Heart right ventricle (tissue), 16 donors: ENCODE data around the gene FAM234A. TPM values are rescaled to one million over a fixed set of nuclear protein-coding genes. Genes with fewer than 3 reads are reported as not detected.

Experiments
- ATAC-seq, 8 donors: fragments of 200-7000 bp; cut with Tn5 transposase; one replicate each; pipeline ENCODE4 v1.9.1; 2020; ENCODE audit warnings: mild to moderate bottlenecking in 8 of 8, moderate library complexity in 8 of 8, moderate number of reproducible peaks in 1 of 8
- DNase-seq, 2 donors: peaks; one replicate each; pipeline ENCODE4 v3.0.0-alpha.2; 2020
- H3K27ac ChIP-seq, 10 donors: fragments of 200-600 bp; sonication (generic) in 2 of 10; one replicate each; pipeline versions ENCODE4 v1.5.0 to v1.8.0; 2020 to 2022; ENCODE audit warnings: mild to moderate bottlenecking in 3 of 10
- H3K27me3 ChIP-seq, 7 donors: fragments of 200-600 bp; one replicate each; pipeline ENCODE4 v1.8.0; 2021 to 2022; ENCODE audit warnings: mild to moderate bottlenecking in 2 of 7
- H3K36me3 ChIP-seq, 9 donors: fragments of 200-600 bp; sonication (generic) in 1 of 9; one replicate each; pipeline versions ENCODE4 v1.5.0 to v1.8.0; 2020 to 2022; ENCODE audit warnings: mild to moderate bottlenecking in 2 of 9
- H3K4me1 ChIP-seq, 9 donors: fragments of 200-600 bp; sonication (generic) in 1 of 9; one replicate each; pipeline versions ENCODE4 v1.5.0 to v1.8.0; 2020 to 2022; ENCODE audit warnings: mild to moderate bottlenecking in 4 of 9
- H3K4me3 ChIP-seq, 10 donors: fragments of 200-600 bp; sonication (generic) in 2 of 10; one replicate each; pipeline versions ENCODE4 v1.5.0 to v1.8.0; 2020 to 2022; ENCODE audit warnings: mild to moderate bottlenecking in 7 of 10, moderate library complexity in 2 of 10
- H3K9me3 ChIP-seq, 11 donors: fragments of 200-600 bp in 10 of 11; sonication (generic) in 2 of 11; one replicate each; pipeline versions ENCODE4 v1.5.0 to v1.8.0; 2013 to 2022; ENCODE audit warnings: mild to moderate bottlenecking in 2 of 11, control low read depth in 1 of 11, moderate library complexity in 1 of 11
- WGBS, 2 donors: extraction: QIAGEN DNeasy Blood & Tissue Kit; methylation state at CpG; one replicate each; pipeline ENCODE4 v1.1.7; 2013; ENCODE audit warnings: inconsistent platforms in 1 of 2; 5-methylcytosine and 5-hydroxymethylcytosine counted together
- intact Hi-C, 10 donors: fragments of 100-400 bp; cut with DNase I; formaldehyde crosslinking; loops; one replicate each; pipeline versions ENCODE4 v1.11.1 to v1.14.2; 2022
- polyA plus RNA-seq, 2 donors: library from polyadenylated mRNA; stranded (reverse); fragments of 200-250 nt; gene quantifications; one replicate each; pipeline ENCODE4 v1.2.3, GENCODE V29; 2013
- total RNA-seq, 10 donors: library from RNA; stranded (reverse); fragmentation: NEBNext Ultra II Directional in 3 of 10; extraction: Animal tissue kit (Norgen Biotek cat#: 25700) in 3 of 10; gene quantifications; one replicate each; pipeline versions ENCODE4 v1.2.1 to v1.2.4, GENCODE V29; 2021 to 2023
- TF ChIP-seq, protein P1 (sequence below), 9 donors: fragments of 200-600 bp; sonication (generic) in 2 of 9; IDR thresholded peaks; one replicate each; pipeline versions ENCODE4 v1.5.0 to v1.8.0; 2021 to 2022; ENCODE audit warnings: antibody characterized with exemption in 9 of 9, mild to moderate bottlenecking in 5 of 9, moderate library complexity in 1 of 9
- donor health status: Arrhythmogenic right ventricular cardiomyopathy.
- donor health status: ischemic (EF 13 %, LVEDD 7.1; RV severe dilation, severe dysfunction).
- donor health status: healthy with polysubstance abuse.
- donor health status: DM: no; HTN: yes; CAD: no.
- donor health status: DM: no; HTN: no; CAD: no.
- donor health status: ischemic (EF 25% LVEDD 6.9; RV normal size, moderate dysfunction).
- donor health status: ischemic (EF 25% LVEDD 5.7; RV mildly dilated, moderate dysfunction).
- donor health status: healthy.
- donor health status: DM: yes; HTN: yes; CAD: no.
- donor health status: Ischemic cardiomyopathy.
- donor health status: ischemic (EF 35%, LVEDD 5.7; RV mildly dilated, moderate dysfunction).
- donor health status: nonischemic (EF 11% LVEDD 7.7; RV severe dilation, severe dysfunction).
- donor health status: DM: yes; HTN: yes; CAD: no.
- donor health status: PGD.
- donor health status: ischemic (EF 29% LVEDD 5.4; RV normal size, mild dysfunction).
- donor health status: nonischemic (EF 23%, LVEDD 6.1; RV moderate dilation, normal function).

Gene FAM234A
- total and polyA plus RNA-seq, 12 donors = 70.5 to 200 (median 154) TPM

DNA sequence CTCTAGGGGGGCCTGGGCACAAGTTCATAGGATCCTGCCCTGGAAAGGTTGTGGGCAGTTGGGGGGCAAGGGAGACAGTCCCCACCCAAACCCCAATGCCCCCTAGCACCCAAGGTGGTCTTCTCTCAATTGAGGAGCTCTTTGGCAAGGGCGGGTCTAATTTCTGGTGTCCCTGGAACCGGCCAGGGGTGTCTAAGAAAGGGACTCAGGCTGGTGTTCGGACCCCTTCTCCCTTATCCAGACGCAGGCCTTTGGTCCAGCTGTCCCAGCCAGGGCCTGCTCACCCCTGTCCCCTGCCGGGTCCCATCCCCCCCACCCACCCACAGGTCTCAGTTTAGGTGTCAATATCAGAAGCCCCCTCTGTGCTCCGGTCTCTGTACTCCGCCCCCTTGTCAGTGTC lies 44.9 kb downstream of the FAM234A start:
- 76 to 80% methylated on average over 7 of the region's 7 CpGs for WGBS, 2 donors

DNA sequence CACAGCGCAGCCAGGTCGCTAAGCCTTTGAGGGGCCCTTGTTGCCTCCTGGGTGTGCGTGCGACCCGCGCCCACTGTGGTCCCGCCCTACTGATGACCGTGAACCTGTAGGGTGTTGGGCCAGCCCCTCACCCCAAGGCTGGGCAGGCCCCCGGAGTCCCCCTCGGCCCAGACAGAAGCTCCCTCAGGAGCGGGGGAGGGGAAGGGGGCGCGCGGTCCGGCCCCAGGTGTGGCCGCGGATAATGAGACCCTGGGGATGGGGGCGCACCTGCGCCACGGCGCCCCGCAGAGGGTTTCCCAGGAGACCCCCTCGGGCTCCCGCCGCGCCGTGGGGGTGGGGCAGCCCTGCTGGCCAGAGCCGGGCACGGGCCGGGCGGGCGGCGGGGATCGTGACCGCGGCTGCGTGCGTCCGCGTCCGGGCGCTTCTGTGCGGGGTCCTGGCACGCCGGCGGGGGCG lies 45.4 kb downstream of the FAM234A start:
- intact Hi-C loops = no loop called here
- Histone ChIP-seq H3K4me1 (peaks cover 0 to 30% (median 19%) of the 10 kb centered on the region in 9 donors), H3K4me3 (peak overlapping the region in 9 of 10 donors; percentile 16 to 43 (median 36)), H3K36me3 (no peaks in the 10 kb centered on the region), H3K9me3 (no peaks in the 10 kb centered on the region), H3K27ac (no peak overlapping the region), H3K27me3 (peaks cover 0 to 55% (median 19%) of the 10 kb centered on the region in 7 donors)
- ATAC-seq = no peak
- 8 to 16% methylated on average over 15 to 47 of the region's 47 CpGs for WGBS, 2 donors
- DNase-seq = no peak
- TF ChIP-seq, protein P1, sequence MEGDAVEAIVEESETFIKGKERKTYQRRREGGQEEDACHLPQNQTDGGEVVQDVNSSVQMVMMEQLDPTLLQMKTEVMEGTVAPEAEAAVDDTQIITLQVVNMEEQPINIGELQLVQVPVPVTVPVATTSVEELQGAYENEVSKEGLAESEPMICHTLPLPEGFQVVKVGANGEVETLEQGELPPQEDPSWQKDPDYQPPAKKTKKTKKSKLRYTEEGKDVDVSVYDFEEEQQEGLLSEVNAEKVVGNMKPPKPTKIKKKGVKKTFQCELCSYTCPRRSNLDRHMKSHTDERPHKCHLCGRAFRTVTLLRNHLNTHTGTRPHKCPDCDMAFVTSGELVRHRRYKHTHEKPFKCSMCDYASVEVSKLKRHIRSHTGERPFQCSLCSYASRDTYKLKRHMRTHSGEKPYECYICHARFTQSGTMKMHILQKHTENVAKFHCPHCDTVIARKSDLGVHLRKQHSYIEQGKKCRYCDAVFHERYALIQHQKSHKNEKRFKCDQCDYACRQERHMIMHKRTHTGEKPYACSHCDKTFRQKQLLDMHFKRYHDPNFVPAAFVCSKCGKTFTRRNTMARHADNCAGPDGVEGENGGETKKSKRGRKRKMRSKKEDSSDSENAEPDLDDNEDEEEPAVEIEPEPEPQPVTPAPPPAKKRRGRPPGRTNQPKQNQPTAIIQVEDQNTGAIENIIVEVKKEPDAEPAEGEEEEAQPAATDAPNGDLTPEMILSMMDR (IDR thresholded peaks at IDR 0.05) = no peak

More for the DNA sequence above, 44.9 kb downstream of the FAM234A start:
- Histone ChIP-seq H3K27ac (no peak overlapping the region), H3K9me3 (no peaks in the 10 kb centered on the region), H3K4me3 (no peak overlapping the region), H3K4me1 (peaks cover 0 to 35% (median 22%) of the 10 kb centered on the region in 9 donors), H3K27me3 (peaks cover 0 to 60% (median 20%) of the 10 kb centered on the region in 7 donors), H3K36me3 (no peaks in the 10 kb centered on the region)
- DNase-seq (no peak), ATAC-seq (no peak)
- TF ChIP-seq, protein P1 (IDR thresholded peaks at IDR 0.05) = no peak
- intact Hi-C loops = no loop called here

DNA sequence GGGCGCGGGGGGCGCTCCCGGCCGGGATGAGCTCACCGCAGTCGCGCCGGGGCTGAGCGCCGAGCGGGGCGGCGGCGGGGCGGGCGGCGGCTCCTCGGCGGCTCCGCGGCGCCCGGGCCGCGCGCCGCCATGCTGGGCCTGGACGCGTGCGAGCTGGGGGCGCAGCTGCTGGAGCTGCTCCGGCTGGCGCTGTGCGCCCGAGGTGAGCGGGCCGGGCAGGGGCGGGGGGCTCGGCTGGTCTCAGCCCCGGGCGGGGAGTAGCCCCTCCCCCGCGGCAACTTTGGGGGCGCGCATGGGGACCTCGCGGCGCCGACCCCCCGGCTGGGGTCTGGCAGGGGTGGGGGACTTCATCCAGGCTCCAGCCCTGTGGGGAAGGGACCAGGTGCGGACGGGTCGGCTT lies 45.9 kb downstream of the FAM234A start, which contains the start of gene ARHGDIG:
TSS of gene ARHGDIG (plus strand) at position 40 of the 400 bp plus-strand sequence. CDS start at position 130, 90 bp downstream.
- Histone ChIP-seq H3K27me3 (peaks cover 0 to 51% (median 17%) of the 10 kb centered on the region in 7 donors), H3K9me3 (no peaks in the 10 kb centered on the region), H3K4me3 (peak within 1 kb of the TSS; percentile 10 to 53 (median 48)), H3K27ac (no peak within 1 kb of the TSS), H3K36me3 (no peaks in the 10 kb centered on the region), H3K4me1 (peaks cover 0 to 28% (median 16%) of the 10 kb centered on the region in 9 donors)
- WGBS, 2 donors = 0 to 1% methylated on average over 17 to 54 of the region's 54 CpGs
- ATAC-seq (peak in 2 of 8 donors; percentile 6 to 12), DNase-seq (no peak)
- intact Hi-C loops = no loop called here
- TF ChIP-seq, protein P1 (IDR thresholded peaks at IDR 0.05) = no peak

DNA sequence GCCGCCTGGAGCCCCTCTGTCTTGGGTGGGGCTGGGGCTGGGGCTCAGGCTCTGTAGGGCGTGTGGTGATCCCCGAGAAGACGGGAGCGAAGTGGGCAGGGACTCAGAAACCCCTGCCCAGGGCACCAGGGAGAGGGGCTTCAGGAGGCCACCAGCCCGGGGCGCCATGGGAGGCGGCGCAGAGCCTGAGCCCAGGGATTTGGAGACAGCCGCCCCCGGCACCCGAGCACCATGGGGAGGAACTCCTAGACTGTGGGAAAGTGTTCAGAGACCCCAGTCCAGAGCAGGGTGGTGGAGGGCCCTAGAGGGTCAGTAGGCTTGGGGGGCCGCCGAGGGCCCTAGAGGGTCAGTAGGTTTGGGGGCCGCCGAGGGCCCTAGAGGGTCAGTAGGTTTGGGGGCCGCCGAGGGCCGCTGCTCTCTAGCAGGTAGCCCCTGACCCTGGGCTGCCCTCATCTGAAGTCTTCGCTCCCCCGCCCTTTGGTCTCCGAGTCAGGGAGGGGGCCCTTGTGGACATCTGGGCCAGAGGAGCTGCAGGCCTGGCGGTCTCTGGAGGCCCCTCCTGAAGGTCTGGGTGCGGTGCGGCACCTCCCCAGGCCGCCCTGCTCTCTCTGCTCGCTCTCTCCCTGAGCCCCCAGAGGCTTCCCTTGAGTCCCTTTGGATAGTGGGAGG lies 46.5 kb downstream of the FAM234A start:
- TF ChIP-seq, protein P1 (IDR thresholded peaks at IDR 0.05) = no peak
- ATAC-seq = peak in 1 of 8 donors; percentile 2
- no peaks in the 10 kb centered on the region for H3K9me3 ChIP-seq

More for the DNA sequence above, 46.5 kb downstream of the FAM234A start:
- Histone ChIP-seq H3K27ac (no peak overlapping the region), H3K36me3 (no peaks in the 10 kb centered on the region), H3K27me3 (peaks cover 0 to 47% (median 17%) of the 10 kb centered on the region in 7 donors), H3K4me3 (peak overlapping the region; percentile 10 to 53 (median 48)), H3K4me1 (peaks cover 0 to 25% (median 16%) of the 10 kb centered on the region in 9 donors)
- intact Hi-C loops = no loop called here
- 43 to 44% methylated on average over 23 to 27 of the region's 27 CpGs for WGBS, 2 donors
- DNase-seq = no peak
